ENCODE data around the gene PID1.
"Not testable (repeated sequence)": the region's sequence is repeated elsewhere in the genome, so short reads cannot be mapped to it uniquely, and the experiment has no call there.

The PID1 gene

DNA sequence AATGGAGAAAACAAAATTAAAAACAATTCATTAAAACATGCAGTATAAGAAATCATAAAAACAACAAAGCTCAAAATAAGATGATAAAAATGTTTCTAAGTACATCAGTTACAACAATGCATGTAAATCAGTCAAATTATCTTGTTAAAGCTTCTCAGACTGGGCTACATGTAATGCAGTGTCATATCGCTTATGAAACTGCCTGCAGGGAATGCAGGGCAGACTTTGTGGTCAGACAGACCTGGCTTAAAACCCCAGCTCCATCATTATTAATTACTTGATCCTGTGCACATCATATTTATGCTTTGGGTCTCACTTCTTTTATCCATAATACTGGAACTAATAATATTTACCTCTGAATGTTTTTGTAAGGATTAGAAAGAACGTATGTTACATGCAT lies 74.6 kb downstream of the PID1 start:
- TF ChIP-seq, protein P1, sequence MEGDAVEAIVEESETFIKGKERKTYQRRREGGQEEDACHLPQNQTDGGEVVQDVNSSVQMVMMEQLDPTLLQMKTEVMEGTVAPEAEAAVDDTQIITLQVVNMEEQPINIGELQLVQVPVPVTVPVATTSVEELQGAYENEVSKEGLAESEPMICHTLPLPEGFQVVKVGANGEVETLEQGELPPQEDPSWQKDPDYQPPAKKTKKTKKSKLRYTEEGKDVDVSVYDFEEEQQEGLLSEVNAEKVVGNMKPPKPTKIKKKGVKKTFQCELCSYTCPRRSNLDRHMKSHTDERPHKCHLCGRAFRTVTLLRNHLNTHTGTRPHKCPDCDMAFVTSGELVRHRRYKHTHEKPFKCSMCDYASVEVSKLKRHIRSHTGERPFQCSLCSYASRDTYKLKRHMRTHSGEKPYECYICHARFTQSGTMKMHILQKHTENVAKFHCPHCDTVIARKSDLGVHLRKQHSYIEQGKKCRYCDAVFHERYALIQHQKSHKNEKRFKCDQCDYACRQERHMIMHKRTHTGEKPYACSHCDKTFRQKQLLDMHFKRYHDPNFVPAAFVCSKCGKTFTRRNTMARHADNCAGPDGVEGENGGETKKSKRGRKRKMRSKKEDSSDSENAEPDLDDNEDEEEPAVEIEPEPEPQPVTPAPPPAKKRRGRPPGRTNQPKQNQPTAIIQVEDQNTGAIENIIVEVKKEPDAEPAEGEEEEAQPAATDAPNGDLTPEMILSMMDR (conservative IDR thresholded peaks at IDR 0.05; ENCODE audit: control insufficient read depth, insufficient read depth, low read depth, low read length), result no peak
- no peak for DNase-seq (ENCODE audit: low read depth)
- H3K4me3 ChIP-seq (ENCODE audit: control insufficient read depth, low read depth, low read length), result no peak overlapping the region

DNA sequence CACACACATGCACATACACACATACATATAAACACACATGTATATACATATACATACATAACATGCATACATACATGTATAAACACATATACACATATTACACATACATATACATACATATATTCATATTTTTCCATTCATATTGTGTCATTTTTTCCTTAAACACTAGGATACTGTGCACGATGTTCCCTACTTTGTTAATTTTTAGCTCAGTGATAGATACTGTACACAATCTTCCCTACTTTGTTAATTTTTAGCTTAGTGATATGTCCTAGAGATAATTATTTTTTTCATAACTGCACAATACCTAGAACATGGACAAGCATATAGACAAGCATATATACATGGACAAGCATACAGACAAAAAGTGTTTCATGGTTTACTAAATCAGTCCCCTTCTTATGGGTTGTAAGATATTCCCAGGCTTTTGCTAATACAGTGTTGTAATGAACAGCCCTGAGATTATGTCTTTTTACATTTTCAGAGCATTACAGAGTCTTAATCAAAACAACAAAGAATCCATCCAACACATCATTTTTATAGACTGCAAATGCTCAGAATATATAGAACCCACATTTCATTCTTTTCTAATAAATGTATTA lies 75.6 kb downstream of the PID1 start:
- no peak overlapping the region for H3K4me3 ChIP-seq (ENCODE audit: control insufficient read depth, low read depth, low read length)
- TF ChIP-seq, protein P1 (conservative IDR thresholded peaks at IDR 0.05; ENCODE audit: control insufficient read depth, insufficient read depth, low read depth, low read length), result no peak
- DNase-seq (ENCODE audit: low read depth), result no peak

DNA sequence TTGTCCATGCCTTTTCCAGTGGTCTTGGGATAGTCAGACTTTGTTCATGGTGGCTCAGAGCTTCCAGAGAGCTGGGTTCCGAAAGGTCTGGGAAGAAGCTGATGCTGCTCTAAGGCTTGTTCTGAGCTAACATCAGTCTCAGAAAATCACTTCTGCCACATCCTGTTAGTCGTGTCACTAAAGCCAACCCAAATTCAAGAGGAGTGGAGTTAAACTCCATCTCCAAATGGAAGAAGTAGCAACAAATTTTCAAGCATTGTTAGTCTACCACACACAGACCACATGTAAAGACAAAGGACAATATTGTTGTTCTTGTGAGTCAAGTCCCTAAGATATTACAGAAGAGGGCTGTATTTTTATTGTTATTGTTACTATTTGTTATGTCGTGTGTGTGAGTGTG lies 77.8 kb downstream of the PID1 start:
- TF ChIP-seq, protein P1 (conservative IDR thresholded peaks at IDR 0.05; ENCODE audit: control insufficient read depth, insufficient read depth, low read depth, low read length), result no peak
- no peak overlapping the region for H3K4me3 ChIP-seq (ENCODE audit: control insufficient read depth, low read depth, low read length)
- DNase-seq (ENCODE audit: low read depth), result no peak

DNA sequence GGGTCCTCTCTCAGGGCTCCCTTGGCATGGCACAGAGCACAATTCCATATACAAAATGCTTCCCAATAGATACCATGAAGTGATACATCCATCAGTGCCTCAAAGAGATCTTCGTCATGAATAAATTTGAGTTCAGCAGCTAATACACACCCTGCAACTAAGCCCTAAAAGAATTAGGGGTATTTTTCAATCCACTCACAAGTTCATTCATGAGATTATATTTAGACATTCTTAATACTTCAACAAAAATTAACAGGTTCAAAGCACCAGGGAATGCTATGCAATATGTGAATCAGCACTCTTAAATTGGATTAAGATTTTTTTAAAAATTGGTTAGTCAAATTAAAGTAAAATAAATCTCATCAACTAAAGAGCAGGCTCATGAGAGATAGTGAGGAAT lies 79.7 kb downstream of the PID1 start:
- no peak for DNase-seq (ENCODE audit: low read depth)
- TF ChIP-seq, protein P1 (conservative IDR thresholded peaks at IDR 0.05; ENCODE audit: control insufficient read depth, insufficient read depth, low read depth, low read length), result no peak

DNA sequence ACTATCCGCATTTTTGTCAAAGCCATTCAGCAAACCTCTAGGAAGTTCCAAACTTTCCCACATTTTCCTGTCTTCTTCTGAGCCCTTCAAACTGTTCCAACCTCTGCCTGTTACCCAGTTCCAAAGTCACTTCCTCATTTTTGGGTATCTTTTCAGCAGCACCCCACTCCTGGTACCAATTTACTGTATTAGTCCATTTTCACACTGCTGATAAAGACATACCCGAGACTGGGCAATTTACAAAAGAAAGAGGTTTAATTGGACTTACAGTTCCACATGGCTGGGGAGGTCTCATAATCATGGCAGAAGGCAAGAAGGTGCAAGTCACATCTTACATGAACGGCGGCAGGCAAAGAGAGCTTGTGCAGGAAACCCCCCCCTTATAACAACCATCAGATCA lies 84.0 kb downstream of the PID1 start:
- not testable (repeated sequence) for H3K4me3 ChIP-seq (ENCODE audit: control insufficient read depth, low read depth, low read length); DNase-seq (ENCODE audit: low read depth)

More for the DNA sequence above, 79.7 kb downstream of the PID1 start:
- H3K4me3 ChIP-seq (ENCODE audit: control insufficient read depth, low read depth, low read length), result no peak overlapping the region

DNA sequence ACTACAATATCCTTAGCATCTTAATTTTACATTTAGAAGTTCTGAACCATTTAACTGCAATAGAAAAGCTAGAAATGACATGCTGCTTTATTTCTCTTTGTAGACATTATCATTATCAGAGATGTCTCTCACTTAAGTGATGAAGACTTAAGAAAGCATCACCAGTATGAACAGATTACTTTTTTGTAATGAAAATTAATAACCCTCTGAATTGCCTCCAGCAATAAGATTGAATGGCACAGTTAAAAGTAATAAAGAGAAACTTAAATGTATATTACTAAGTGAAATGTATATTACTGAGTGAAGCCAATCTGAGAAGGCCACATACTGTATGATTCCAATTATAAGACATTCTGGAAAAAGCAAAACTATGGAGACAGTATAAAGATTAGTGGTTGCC lies 89.4 kb downstream of the PID1 start:
- no peak overlapping the region for H3K4me3 ChIP-seq (ENCODE audit: control insufficient read depth, low read depth, low read length)
- TF ChIP-seq, protein P1 (conservative IDR thresholded peaks at IDR 0.05; ENCODE audit: control insufficient read depth, insufficient read depth, low read depth, low read length), result no peak
- no peak for DNase-seq (ENCODE audit: low read depth)

DNA sequence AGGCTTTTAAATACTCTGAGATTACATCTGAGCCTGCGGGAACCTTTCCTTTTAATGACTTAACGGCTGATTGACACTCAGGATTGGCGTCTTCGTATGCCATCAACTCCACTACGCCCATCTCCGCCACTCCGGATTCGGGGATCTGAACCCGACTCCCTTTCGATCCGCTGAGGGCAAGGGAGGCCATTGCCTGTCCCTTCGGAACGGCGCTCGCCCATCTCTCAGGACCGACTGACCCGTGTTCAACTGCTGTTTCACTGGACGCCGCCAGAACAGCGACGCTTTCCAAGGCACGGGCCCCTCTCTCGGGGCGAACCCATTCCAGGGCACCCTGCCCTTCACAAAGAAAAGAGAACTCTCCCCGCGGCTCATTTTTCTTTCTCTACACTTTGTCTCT lies 90.4 kb downstream of the PID1 start:
- H3K4me3 ChIP-seq (ENCODE audit: control insufficient read depth, low read depth, low read length), result no peak overlapping the region
- TF ChIP-seq, protein P1 (conservative IDR thresholded peaks at IDR 0.05; ENCODE audit: control insufficient read depth, insufficient read depth, low read depth, low read length), result no peak
- no peak for DNase-seq (ENCODE audit: low read depth)
